Common myeloid progenitor, CD34-positive (primary cell): ENCODE measurements around the gene TMPRSS13.
A peak's percentile ranks its signal among the peaks of the same experiment; 100 is the strongest.

ENCODE experiments used
- CTCF ChIA-PET: fragments of 350-600 bp; sonication (Branson Sonifier 250); formaldehyde crosslinking; loops from one replicate; lab custom pipeline; 2021; ENCODE audit warnings: antibody characterized with exemption; lab: Charles Lee
- POLR2A ChIA-PET: fragments of 350-600 bp; sonication (Branson Sonifier 250); formaldehyde crosslinking; loops from one replicate; lab custom pipeline; 2021; ENCODE audit warnings: antibody characterized with exemption; lab: Charles Lee
- DNase-seq, 3 donors: peaks; one replicate each; pipeline versions ENCODE4 v3.0.0 to v3.0.0-alpha.2; 2013
- H3K27ac ChIP-seq, 2 experiments: 1 replicate in 1 of 2; 2 replicates in 1 of 2; pipeline ENCODE4 v1.7.0; 2013; ENCODE audit warnings: inconsistent platforms in 2 of 2, low read length in 2 of 2, mild to moderate bottlenecking in 2 of 2, low read depth in 1 of 2, moderate library complexity in 1 of 2; ENCODE audit not compliant: severe bottlenecking in 2 of 2, insufficient read depth in 1 of 2, poor library complexity in 1 of 2
- H3K27me3 ChIP-seq, 5 experiments: replicated peaks in 2 of 5; 1 replicate in 3 of 5; 2 replicates in 2 of 5; pipeline versions ENCODE4 v1.6.1 to v1.7.0; 2013; ENCODE audit warnings: low read length in 4 of 5, mild to moderate bottlenecking in 2 of 5, moderate library complexity in 2 of 5, inconsistent platforms in 1 of 5; ENCODE audit not compliant: insufficient read depth in 5 of 5, control insufficient read depth in 4 of 5
- H3K36me3 ChIP-seq, 4 experiments: 1 replicate in 2 of 4; 2 replicates in 2 of 4; pipeline versions ENCODE4 v1.6.1 to v1.7.0; 2013; ENCODE audit warnings: low read length in 3 of 4, control low read depth in 1 of 4, mild to moderate bottlenecking in 1 of 4; ENCODE audit not compliant: control insufficient read depth in 4 of 4, insufficient read depth in 4 of 4
- H3K4me1 ChIP-seq, 4 experiments: 1 replicate in 3 of 4; 2 replicates in 1 of 4; pipeline versions ENCODE4 v1.6.1 to v1.7.1; 2013; ENCODE audit warnings: low read length in 3 of 4, mild to moderate bottlenecking in 3 of 4, control low read depth in 1 of 4, inconsistent platforms in 1 of 4, moderate library complexity in 1 of 4; ENCODE audit not compliant: control insufficient read depth in 4 of 4, insufficient read depth in 4 of 4; ENCODE audit errors: control extremely low read depth in 1 of 4
- H3K4me3 ChIP-seq, 7 experiments: 1 replicate in 4 of 7; 2 replicates in 3 of 7; pipeline versions ENCODE4 v1.5.1 to v1.7.0; 2013; ENCODE audit warnings: mild to moderate bottlenecking in 7 of 7, low read length in 6 of 7, moderate library complexity in 6 of 7, inconsistent platforms in 2 of 7, low read depth in 2 of 7, control low read depth in 1 of 7; ENCODE audit not compliant: insufficient read depth in 4 of 7, control insufficient read depth in 1 of 7; ENCODE audit errors: extremely low read depth in 1 of 7
- H3K9me3 ChIP-seq, 5 experiments: 1 replicate in 4 of 5; 2 replicates in 1 of 5; pipeline versions ENCODE4 v1.6.1 to v1.7.1; 2013; ENCODE audit warnings: low read length in 4 of 5, mild to moderate bottlenecking in 2 of 5, inconsistent platforms in 1 of 5, low read depth in 1 of 5, moderate library complexity in 1 of 5; ENCODE audit not compliant: control insufficient read depth in 4 of 5, insufficient read depth in 2 of 5; ENCODE audit errors: control extremely low read depth in 1 of 5
- WGBS: methylation state at CpG from one replicate; pipeline ENCODE4 v1.1.5; 2013; ENCODE audit not compliant: insufficient coverage; 5-methylcytosine and 5-hydroxymethylcytosine counted together

TMPRSS13 gene

GRCh38 chr11:117910941-117911655 lies 18.1 kb downstream of the TMPRSS13 start:
- no peaks in the 10 kb centered on the region for H3K36me3 ChIP-seq
- H3K4me3 ChIP-seq = no peak overlapping the region
- ChIA-PET POLR2A (interaction anchor here (0.9 kb wide), 1 partner anchor 10 kb away, joined by 3 read pairs; no protein-coding TSS in a partner anchor), CTCF (interaction anchor here (1.0 to 1.3 kb wide), 6 partner anchors 10 to 121 kb away, joined by 3 to 4 read pairs (median 4); no protein-coding TSS in a partner anchor)
- H3K4me1 ChIP-seq = peaks cover 0 to 45% (median 7%) of the 10 kb centered on the region in 4 experiments
- DNase-seq = no peak
- H3K9me3 ChIP-seq = no peaks in the 10 kb centered on the region
- WGBS = 90% methylated on average over 11 of the region's 12 CpGs
- H3K27me3 ChIP-seq = no peaks in the 10 kb centered on the region
- no peak overlapping the region for H3K27ac ChIP-seq

GRCh38 chr11:117910525-117910924 lies 18.7 kb downstream of the TMPRSS13 start:
- Histone ChIP-seq H3K4me3 (no peak overlapping the region), H3K27ac (no peak overlapping the region), H3K9me3 (no peaks in the 10 kb centered on the region), H3K27me3 (no peaks in the 10 kb centered on the region), H3K4me1 (peaks cover 0 to 40% (median 7%) of the 10 kb centered on the region in 4 experiments), H3K36me3 (no peaks in the 10 kb centered on the region)
- POLR2A ChIA-PET = interaction anchor here (0.6 to 0.9 kb wide), 2 partner anchors 10 to 1002 kb away, joined by 3 read pairs; no protein-coding TSS in a partner anchor
- CTCF ChIA-PET = interaction anchor here (1.0 to 1.2 kb wide), 4 partner anchors 9 to 120 kb away, joined by 3 to 4 read pairs (median 4); no protein-coding TSS in a partner anchor
- no peak for DNase-seq
- 100% methylated on average over 1 of the region's 4 CpGs for WGBS

GRCh38 chr11:117909611-117910382 lies 19.4 kb downstream of the TMPRSS13 start:
- Histone ChIP-seq H3K27ac (no peak overlapping the region), H3K4me1 (peaks cover 0 to 33% (median 7%) of the 10 kb centered on the region in 4 experiments), H3K27me3 (no peaks in the 10 kb centered on the region), H3K4me3 (no peak overlapping the region), H3K9me3 (no peaks in the 10 kb centered on the region), H3K36me3 (no peaks in the 10 kb centered on the region)
- ChIA-PET POLR2A (interaction anchor here (0.6 kb wide), 1 partner anchor 1003 kb away, joined by 3 read pairs; no protein-coding TSS in a partner anchor), CTCF (interaction anchor here (0.7 to 1.5 kb wide), 4 partner anchors 8 to 32 kb away, joined by 3 to 4 read pairs (median 4); no protein-coding TSS in a partner anchor)
- 89% methylated on average over 20 of the region's 20 CpGs for WGBS
- DNase-seq = peak in 1 of 3 donors; percentile 20

- no peaks in the 10 kb centered on the region for H3K36me3 ChIP-seq
- H3K27ac ChIP-seq = no peak overlapping the region
- H3K4me3 ChIP-seq = no peak overlapping the region
- ChIA-PET POLR2A (interaction anchor here (0.6 kb wide), 1 partner anchor 35 kb away, joined by 3 read pairs; no protein-coding TSS in a partner anchor), CTCF (interaction anchor here (0.7 to 2.2 kb wide), 4 partner anchors 18 to 144 kb away, joined by 3 to 9 read pairs (median 5); no protein-coding TSS in a partner anchor)
- peaks cover 0 to 27% (median 7%) of the 10 kb centered on the region in 4 experiments for H3K4me1 ChIP-seq
- no peaks in the 10 kb centered on the region for H3K9me3 ChIP-seq
- WGBS = 100% methylated on average over 4 of the region's 4 CpGs
- H3K27me3 ChIP-seq = no peaks in the 10 kb centered on the region
- no peak for DNase-seq
These were observed 20.1 kb downstream of the TMPRSS13 start for GRCh38 chr11:117908959-117909610.

GRCh38 chr11:117908109-117908895 lies 20.9 kb downstream of the TMPRSS13 start:
- no peak for DNase-seq
- CTCF ChIA-PET = interaction anchor here (1.0 to 6.1 kb wide), 14 partner anchors 9 to 174 kb away, joined by 3 to 78 read pairs (median 4); partner anchors contain the start of gene FXYD2
- Histone ChIP-seq H3K36me3 (no peaks in the 10 kb centered on the region), H3K4me1 (peaks cover 0 to 27% (median 7%) of the 10 kb centered on the region in 4 experiments), H3K9me3 (no peaks in the 10 kb centered on the region), H3K27ac (no peak overlapping the region), H3K4me3 (no peak overlapping the region), H3K27me3 (no peaks in the 10 kb centered on the region)
- WGBS = 84% methylated on average over 16 of the region's 17 CpGs
- POLR2A ChIA-PET = interaction anchor here (0.6 kb wide), 1 partner anchor 36 kb away, joined by 3 read pairs; no protein-coding TSS in a partner anchor
